Lower lobe of right lung (tissue), 2 donors: Measurements from ENCODE around the gene AFP. TPM values are rescaled to one million over a fixed set of nuclear protein-coding genes. Genes with fewer than 3 reads are reported as not detected.

Source experiments
- ATAC-seq, 2 donors: fragments of 200-7000 bp; cut with Tn5 transposase; one replicate each; pipeline ENCODE4 v1.9.1; 2020 to 2022; ENCODE audit warnings: mild to moderate bottlenecking in 2 of 2, moderate library complexity in 2 of 2
- DNase-seq: peaks from one replicate; pipeline ENCODE4 v3.0.0-alpha.2; 2020
- H3K27ac ChIP-seq: fragments of 200-600 bp; one replicate; pipeline ENCODE4 v1.8.0; 2022
- H3K27me3 ChIP-seq: fragments of 200-600 bp; one replicate; pipeline ENCODE4 v1.8.0; 2022; ENCODE audit warnings: low read depth
- H3K36me3 ChIP-seq: fragments of 200-600 bp; one replicate; pipeline ENCODE4 v1.8.0; 2022; ENCODE audit warnings: mild to moderate bottlenecking
- H3K4me1 ChIP-seq: fragments of 200-600 bp; one replicate; pipeline ENCODE4 v1.8.0; 2022
- H3K4me3 ChIP-seq: fragments of 200-600 bp; one replicate; pipeline ENCODE4 v1.8.0; 2022; ENCODE audit warnings: mild to moderate bottlenecking
- H3K9me3 ChIP-seq: fragments of 200-600 bp; one replicate; pipeline ENCODE4 v1.8.0; 2022
- CTCF ChIP-seq: fragments of 200-600 bp; IDR thresholded peaks from one replicate; pipeline ENCODE4 v1.8.0; 2022; ENCODE audit warnings: antibody characterized with exemption, mild to moderate bottlenecking
- intact Hi-C: fragments of 100-400 bp; cut with DNase I; formaldehyde crosslinking; loops from one replicate; pipeline ENCODE4 v1.11.0; 2022
- total RNA-seq: library from RNA; stranded (reverse); fragmentation: NEBNext Ultra II Directional; extraction: Animal tissue kit (Norgen Biotek cat#: 25700); gene quantifications from one replicate; pipeline ENCODE4 v1.2.1, GENCODE V29; 2021
- donor health status: DM: no; HTN: yes; CAD: no; lungs with severe emphysema.

AFP gene
- total RNA-seq, 1 donor from 2014 or later, result not detected

GRCh38 chr4:73468170-73468569, 32.1 kb downstream of the AFP start:
- Histone ChIP-seq H3K4me3 (no peak overlapping the region), H3K9me3 (no peaks in the 10 kb centered on the region), H3K27ac (no peak overlapping the region), H3K36me3 (no peaks in the 10 kb centered on the region), H3K4me1 (no peaks in the 10 kb centered on the region), H3K27me3 (no peaks in the 10 kb centered on the region)
- no peak for TF ChIP-seq CTCF
- DNase-seq (no peak), ATAC-seq (no peak)
- intact Hi-C loops, result no loop called here

GRCh38 chr4:73470728-73471127, 34.7 kb downstream of the AFP start:
- H3K36me3 ChIP-seq, result no peaks in the 10 kb centered on the region
- TF ChIP-seq CTCF, result no peak
- H3K4me1 ChIP-seq, result no peaks in the 10 kb centered on the region
- no peaks in the 10 kb centered on the region for H3K27me3 ChIP-seq
- H3K27ac ChIP-seq, result no peak overlapping the region
- H3K9me3 ChIP-seq, result no peaks in the 10 kb centered on the region
- no peak for DNase-seq
- ATAC-seq, result no peak
- intact Hi-C loops, result no loop called here
- H3K4me3 ChIP-seq, result no peak overlapping the region

GRCh38 chr4:73477176-73477575, 41.2 kb downstream of the AFP start:
- no peaks in the 10 kb centered on the region for H3K27me3 ChIP-seq
- H3K36me3 ChIP-seq, result no peaks in the 10 kb centered on the region
- TF ChIP-seq CTCF, result no peak
- H3K4me1 ChIP-seq, result no peaks in the 10 kb centered on the region
- H3K4me3 ChIP-seq, result no peak overlapping the region
- H3K27ac ChIP-seq, result no peak overlapping the region
- ATAC-seq (peak in 1 of 2 donors; percentile 45), DNase-seq (no peak)
- no peaks in the 10 kb centered on the region for H3K9me3 ChIP-seq
- intact Hi-C loops, result no loop called here

- no peak for TF ChIP-seq CTCF
- Histone ChIP-seq H3K4me3 (no peak overlapping the region), H3K27me3 (no peaks in the 10 kb centered on the region), H3K27ac (no peak overlapping the region), H3K4me1 (no peaks in the 10 kb centered on the region), H3K36me3 (no peaks in the 10 kb centered on the region), H3K9me3 (no peaks in the 10 kb centered on the region)
- ATAC-seq, result no peak
- intact Hi-C loops, result no loop called here
- DNase-seq, result no peak
Observed at GRCh38 chr4:73479323-73479722, 43.3 kb downstream of the AFP start.

GRCh38 chr4:73481358-73481757, 45.3 kb downstream of the AFP start, which contains the start of gene AFM:
AFM (plus strand) TSS chr4:73481745; CDS start chr4:73481776, 31 bp downstream.
- Histone ChIP-seq H3K9me3 (no peaks in the 10 kb centered on the region), H3K27ac (no peak within 1 kb of the TSS), H3K27me3 (no peaks in the 10 kb centered on the region), H3K4me1 (no peaks in the 10 kb centered on the region), H3K4me3 (no peak within 1 kb of the TSS), H3K36me3 (no peaks in the 10 kb centered on the region)
- DNase-seq, result no peak
- no peak for ATAC-seq
- intact Hi-C loops, result no loop called here
- no peak for TF ChIP-seq CTCF

- no peak for ATAC-seq
- Histone ChIP-seq H3K4me1 (no peaks in the 10 kb centered on the region), H3K27me3 (no peaks in the 10 kb centered on the region), H3K36me3 (no peaks in the 10 kb centered on the region), H3K9me3 (no peaks in the 10 kb centered on the region), H3K4me3 (no peak overlapping the region), H3K27ac (no peak overlapping the region)
- TF ChIP-seq CTCF, result no peak
- DNase-seq, result no peak
- intact Hi-C loops, result no loop called here
Observed at GRCh38 chr4:73485085-73485484, 49.1 kb downstream of the AFP start.
